ENCODE results near the gene PHACTR1. TPM values are rescaled to one million over a fixed set of nuclear protein-coding genes. Genes with fewer than 3 reads are reported as not detected.

The PHACTR1 gene
- total and polyA plus RNA-seq, 3 donors from 2014 or later = 5.1 to 7.6 (median 6.5) TPM

DNA sequence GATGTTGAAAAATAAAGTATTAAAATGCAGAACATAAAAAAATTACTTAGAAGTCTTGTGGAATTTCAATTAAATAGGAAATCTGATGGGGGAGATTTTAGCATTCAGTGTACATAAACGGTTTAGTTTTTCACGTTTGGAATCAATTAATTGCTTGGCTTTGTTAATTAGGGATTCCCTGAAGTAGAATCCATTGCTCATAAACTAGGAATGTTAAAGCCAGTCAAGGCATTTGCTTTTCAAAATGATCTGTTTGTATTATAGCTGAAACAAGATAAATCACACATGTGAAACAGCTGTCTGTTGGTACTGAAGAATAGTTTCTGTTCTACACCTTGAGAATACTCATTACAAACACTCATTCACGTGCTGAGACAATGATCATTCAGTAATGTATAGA lies 313.8 kb downstream of the PHACTR1 start:
- H3K4me1 ChIP-seq = no peaks in the 10 kb centered on the region
- WGBS, 2 donors = 49 to 73% methylated on average over 3 of the region's 3 CpGs
- no peaks in the 10 kb centered on the region for H3K36me3 ChIP-seq (ENCODE audit: low read depth, missing control alignments)
- no peak for DNase-seq
- H3K27ac ChIP-seq = no peak overlapping the region
- no peaks in the 10 kb centered on the region for H3K27me3 ChIP-seq
- no peak overlapping the region for H3K4me3 ChIP-seq
- intact Hi-C loops (cut with DNase I; ENCODE audit: low total_unique reads) = no loop called here
- H3K9me3 ChIP-seq = no peaks in the 10 kb centered on the region
- TF ChIP-seq POLR2A (IDR thresholded peaks at IDR 0.05) (no peak), CTCF (IDR thresholded peaks at IDR 0.05) (no peak)

GRCh38 chr6:13032566-13032965 lies 316.0 kb downstream of the PHACTR1 start:
- Histone ChIP-seq H3K9me3 (no peaks in the 10 kb centered on the region), H3K4me1 (no peaks in the 10 kb centered on the region), H3K36me3 (ENCODE audit: low read depth, missing control alignments) (no peaks in the 10 kb centered on the region), H3K27ac (no peak overlapping the region), H3K27me3 (no peaks in the 10 kb centered on the region), H3K4me3 (no peak overlapping the region)
- no peak for TF ChIP-seq POLR2A (IDR thresholded peaks at IDR 0.05)
- no peak for TF ChIP-seq CTCF (IDR thresholded peaks at IDR 0.05)
- WGBS, 2 donors = 78 to 86% methylated on average over 6 of the region's 6 CpGs
- DNase-seq = no peak
- intact Hi-C loops (cut with DNase I; ENCODE audit: low total_unique reads) = no loop called here

DNA sequence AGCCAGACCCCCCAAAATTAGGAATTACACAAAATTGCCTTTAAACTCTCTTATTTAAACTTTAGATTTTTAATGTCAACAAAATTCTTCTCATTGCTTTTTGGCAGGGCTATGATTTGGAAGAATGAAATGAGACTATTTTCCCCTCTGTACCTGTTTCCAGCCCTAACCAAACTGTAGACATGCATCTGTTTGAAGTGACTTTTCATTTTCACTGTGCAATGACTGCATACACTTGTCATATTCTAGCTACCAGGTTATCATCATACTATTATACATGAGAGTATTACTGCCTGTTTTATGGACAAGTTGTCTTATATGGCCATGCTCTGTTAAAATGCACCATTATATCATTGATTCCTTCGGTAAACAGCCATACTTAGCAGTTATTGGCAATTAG lies 316.6 kb downstream of the PHACTR1 start:
- 70 to 86% methylated on average over 1 of the region's 1 CpG for WGBS, 2 donors
- TF ChIP-seq POLR2A (IDR thresholded peaks at IDR 0.05) = no peak
- TF ChIP-seq CTCF (IDR thresholded peaks at IDR 0.05) = no peak
- H3K4me1 ChIP-seq = peaks cover 4% of the 10 kb centered on the region
- H3K27ac ChIP-seq = no peak overlapping the region
- no peaks in the 10 kb centered on the region for H3K9me3 ChIP-seq
- H3K4me3 ChIP-seq = no peak overlapping the region
- no peak for DNase-seq
- intact Hi-C loops (cut with DNase I; ENCODE audit: low total_unique reads) = no loop called here
- H3K27me3 ChIP-seq = no peaks in the 10 kb centered on the region
- H3K36me3 ChIP-seq (ENCODE audit: low read depth, missing control alignments) = no peaks in the 10 kb centered on the region

- TF ChIP-seq CTCF (IDR thresholded peaks at IDR 0.05) (no peak), POLR2A (IDR thresholded peaks at IDR 0.05) (no peak)
- Histone ChIP-seq H3K36me3 (ENCODE audit: low read depth, missing control alignments) (no peaks in the 10 kb centered on the region), H3K4me1 (peaks cover 8% of the 10 kb centered on the region), H3K27ac (no peak overlapping the region), H3K4me3 (no peak overlapping the region), H3K27me3 (no peaks in the 10 kb centered on the region), H3K9me3 (no peaks in the 10 kb centered on the region)
- intact Hi-C loops (cut with DNase I; ENCODE audit: low total_unique reads) = no loop called here
- WGBS, 2 donors = 0 to 58% methylated on average over 1 of the region's 1 CpG
- no peak for DNase-seq
Measured at GRCh38 chr6:13034316-13034715, 317.7 kb downstream of the PHACTR1 start.

DNA sequence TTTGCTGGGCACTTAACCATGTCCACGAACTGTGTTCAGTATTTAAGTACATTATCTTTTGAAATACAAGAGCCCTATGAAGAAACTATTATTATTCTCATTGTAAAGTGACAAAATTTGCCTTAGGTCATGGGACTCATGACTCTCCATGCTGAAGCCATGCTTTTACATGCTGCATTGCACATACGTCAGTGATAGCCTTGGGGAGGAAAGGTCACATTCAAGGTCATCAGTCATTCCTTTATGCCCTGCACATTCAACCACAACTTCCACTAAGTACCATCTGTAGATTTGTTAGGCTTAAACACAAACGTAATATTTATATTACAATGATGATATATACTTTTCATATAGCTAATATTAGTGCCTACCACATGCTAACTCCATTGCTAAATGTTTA lies 319.0 kb downstream of the PHACTR1 start:
- 77 to 80% methylated on average over 3 of the region's 3 CpGs for WGBS, 2 donors

More for the DNA sequence above, 319.0 kb downstream of the PHACTR1 start:
- Histone ChIP-seq H3K27me3 (no peaks in the 10 kb centered on the region), H3K4me1 (peaks cover 8% of the 10 kb centered on the region), H3K4me3 (no peak overlapping the region), H3K36me3 (ENCODE audit: low read depth, missing control alignments) (no peaks in the 10 kb centered on the region), H3K27ac (no peak overlapping the region), H3K9me3 (no peaks in the 10 kb centered on the region)
- no peak for DNase-seq
- TF ChIP-seq POLR2A (IDR thresholded peaks at IDR 0.05) = no peak
- no peak for TF ChIP-seq CTCF (IDR thresholded peaks at IDR 0.05)
- intact Hi-C loops (cut with DNase I; ENCODE audit: low total_unique reads) = no loop called here

Measured in testis (tissue), 3 donors.